Measurements from ENCODE around the gene ZDHHC7.

Gene ZDHHC7

GRCh38 chr16:84933774-84934631, 77.3 kb downstream of the ZDHHC7 start:
- DNase-seq, result no peak

GRCh38 chr16:84932681-84933080, 78.7 kb downstream of the ZDHHC7 start:
- DNase-seq, result no peak

DNA sequence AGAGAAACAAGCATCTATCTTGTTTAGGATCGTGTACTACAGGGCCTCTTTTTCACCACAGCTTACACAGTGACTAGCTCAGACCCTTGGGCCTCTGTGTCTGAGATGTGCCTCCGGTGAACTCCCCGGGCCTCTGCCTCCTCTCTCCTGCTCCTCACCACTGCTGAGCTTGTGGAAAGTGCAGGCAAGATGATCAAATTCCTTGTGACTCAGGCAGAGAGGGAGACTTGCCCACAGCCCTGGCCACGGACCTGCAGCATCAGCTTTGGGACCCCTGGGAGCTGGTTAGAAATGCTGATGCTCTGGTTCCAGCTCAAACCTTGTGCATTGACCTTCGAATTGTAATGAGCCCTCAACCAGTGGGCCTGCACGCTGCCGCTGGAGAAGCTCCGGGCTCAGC, 79.8 kb downstream of the ZDHHC7 start:
- DNase-seq, result no peak

DNA sequence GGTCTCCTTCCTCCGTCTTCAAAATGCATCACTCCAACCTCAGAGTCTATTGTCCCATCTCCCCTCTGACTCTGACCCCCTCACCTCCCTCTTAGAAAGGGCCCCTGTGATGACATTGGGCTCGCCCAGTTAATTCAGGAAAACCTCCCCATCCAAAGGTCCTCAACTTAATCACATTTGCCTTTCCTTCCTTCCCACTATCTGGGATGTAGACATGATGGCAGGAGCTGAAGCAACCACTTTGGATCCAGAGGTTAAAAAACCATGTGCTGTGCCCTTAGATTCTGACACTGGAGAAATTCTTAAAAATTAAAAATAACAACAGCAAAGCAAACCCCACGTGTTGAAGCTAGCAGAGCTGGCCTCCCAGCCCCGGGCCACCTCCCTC, 80.2 kb downstream of the ZDHHC7 start:
- no peak for DNase-seq

DNA sequence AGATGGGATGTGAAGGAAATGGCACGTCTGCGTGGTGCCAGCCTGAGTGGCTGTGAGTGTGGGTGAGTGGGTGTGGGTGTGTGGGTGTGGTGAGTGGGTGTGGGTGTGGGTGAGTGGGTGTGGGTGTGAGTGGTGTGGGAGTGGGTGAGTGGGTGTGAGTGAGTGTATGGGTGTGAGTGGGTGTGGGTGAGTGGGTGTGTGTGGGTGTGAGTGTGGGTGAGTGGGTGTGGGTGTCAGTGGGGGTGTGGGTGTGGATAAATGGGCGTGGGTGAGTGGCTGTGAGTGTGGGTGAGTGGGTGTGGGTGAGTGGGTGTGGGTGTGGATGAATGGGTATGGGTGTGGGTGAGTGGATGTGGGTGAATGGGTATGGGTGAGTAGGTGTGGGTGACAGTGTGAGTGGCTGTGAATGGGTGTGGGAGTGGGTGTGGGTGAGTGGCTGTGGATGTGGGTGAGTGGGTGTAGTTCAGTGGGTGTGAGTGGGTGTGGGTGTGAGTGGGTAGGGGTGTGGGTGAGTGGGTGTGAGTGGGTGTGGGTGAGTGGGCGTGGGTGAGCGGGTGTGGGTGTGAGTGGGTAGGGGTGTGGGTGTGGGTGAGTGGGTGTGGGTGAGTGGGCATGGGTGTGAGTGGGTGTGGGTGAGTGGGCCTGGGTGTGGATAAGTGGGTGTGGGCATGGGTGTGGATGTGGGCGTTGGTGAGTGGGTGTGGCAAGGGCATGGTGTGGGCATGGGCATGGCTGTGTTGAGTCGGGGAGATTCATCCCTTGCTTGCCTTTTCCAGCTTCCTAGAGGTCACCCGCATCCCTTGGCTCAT, 80.8 kb downstream of the ZDHHC7 start:
- DNase-seq, result peak in 1 of 2 donors; percentile 4

DNA sequence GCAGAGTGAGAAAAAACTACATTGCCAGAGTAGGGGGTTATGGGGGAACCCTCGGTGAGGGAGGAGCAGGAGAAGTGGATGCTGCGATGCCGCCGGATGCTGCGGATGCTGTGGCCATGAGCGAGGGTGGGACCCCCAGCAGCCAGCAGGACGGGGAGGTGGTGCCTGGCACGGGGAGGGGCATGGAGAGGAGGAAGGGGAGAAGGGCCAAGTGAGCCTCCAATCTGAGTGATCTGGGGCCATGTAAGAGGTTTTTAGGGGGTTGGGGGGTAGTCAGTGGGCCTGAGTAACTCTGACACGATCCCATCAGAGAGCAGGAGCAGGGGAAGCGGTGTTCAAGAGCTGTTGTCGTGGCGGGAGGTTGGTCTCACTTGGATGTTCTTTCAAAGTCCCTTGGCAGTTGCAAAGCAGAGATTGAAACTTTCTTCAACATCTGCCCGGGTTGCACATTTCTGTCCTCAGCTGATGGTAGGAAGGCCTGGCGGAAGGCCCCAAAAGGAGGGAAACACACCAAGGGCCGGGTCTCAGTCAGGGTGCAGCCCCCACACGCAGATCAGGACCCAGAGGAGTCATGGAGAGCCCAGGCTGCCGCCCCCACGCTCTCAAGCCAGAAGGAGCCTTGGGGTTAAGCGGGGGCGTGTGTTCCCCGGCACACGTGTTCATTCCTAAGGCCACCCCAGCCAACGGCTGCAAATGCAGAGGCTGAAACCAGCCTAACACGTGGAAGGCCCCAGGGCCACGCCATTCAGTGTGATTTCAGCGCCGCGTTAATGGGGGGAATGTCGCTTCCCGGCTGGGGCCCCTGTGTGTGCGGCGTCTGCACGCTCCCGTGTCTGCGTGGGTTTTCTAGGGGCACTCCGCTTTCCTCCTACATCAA, 81.7 kb downstream of the ZDHHC7 start:
- DNase-seq, result no peak

DNA sequence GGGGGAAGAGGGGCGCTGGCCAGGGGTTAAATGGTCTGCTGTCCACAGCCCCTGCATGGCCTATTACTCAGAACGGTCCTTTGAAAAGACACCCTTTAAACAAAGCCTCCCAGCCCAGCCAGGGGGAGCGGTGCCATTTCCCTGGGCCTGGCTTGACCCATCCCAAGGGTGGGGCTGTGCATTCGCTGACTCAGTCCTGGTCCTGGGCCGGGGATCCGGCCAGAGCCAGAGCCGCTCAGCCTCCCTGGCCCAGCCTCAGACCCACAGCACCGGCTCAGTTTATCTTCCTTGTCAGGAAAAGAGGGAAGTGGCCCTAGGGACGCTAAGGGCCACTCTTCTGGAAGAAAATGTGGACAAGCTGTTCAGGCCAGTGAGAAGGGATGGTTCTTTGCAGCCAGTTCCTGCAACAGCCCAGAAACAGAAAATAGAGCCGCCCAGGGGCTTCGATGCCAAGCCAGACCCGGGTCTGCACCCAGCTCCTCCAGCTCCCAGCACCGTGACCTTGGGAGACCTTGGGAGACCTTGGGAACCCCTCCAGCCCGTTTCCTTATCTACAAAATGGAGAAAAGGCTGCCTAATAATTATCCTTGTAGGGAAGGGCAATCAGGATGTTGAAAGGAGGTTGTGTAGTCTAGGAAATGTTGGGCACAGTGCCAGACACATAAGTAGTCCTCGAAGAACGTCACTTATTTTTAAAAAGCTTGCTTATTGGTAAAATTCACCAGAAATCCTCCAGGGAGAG, 82.5 kb downstream of the ZDHHC7 start:
- no peak for DNase-seq

DNA sequence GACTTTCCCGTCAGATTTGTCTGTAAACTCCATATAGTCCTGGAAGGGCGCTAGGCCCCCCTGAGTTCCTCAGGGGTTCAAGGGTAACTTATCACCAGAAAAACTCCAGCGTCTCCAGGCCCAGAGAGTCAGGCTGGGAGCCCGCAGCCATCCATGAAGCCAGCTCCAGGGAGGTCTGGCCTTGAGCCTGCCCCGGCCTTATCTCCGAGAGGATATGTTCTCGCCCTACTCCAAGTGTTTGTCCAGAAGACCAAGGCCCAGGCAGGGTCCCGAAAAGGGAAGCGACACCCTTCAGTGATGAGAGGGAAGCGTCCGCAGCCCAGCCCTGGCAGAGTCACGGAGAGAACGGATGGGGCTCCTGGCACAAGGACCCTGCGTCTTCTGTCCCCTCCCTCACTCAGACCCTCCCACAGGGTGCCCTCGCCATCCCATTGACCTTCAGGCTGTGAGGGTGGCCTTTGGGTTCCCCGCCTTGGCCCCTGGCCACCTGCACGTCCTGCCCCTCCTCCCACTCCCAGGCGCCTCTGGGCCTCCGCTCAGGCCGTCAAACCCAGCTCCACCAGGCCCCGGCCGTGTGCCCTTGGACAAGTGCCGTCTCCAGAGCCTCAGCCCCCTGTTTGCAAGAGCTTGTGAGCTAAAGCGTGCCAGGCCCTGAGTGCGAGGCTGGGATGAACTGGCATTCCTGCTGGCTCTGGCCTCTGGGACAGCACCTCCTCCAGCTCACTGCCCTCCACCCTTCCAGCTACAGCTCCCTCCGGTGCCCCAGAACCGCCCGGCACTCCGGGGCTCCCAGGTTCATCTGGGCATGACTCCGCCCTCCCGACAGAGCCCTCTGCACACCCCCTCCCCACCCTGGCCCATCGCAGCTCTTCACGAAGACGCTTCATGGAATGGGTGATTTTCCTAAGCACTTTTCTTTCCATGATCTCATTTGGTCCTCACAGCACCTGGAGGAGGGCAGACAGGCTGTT, 83.4 kb downstream of the ZDHHC7 start:
- no peak for DNase-seq

DNA sequence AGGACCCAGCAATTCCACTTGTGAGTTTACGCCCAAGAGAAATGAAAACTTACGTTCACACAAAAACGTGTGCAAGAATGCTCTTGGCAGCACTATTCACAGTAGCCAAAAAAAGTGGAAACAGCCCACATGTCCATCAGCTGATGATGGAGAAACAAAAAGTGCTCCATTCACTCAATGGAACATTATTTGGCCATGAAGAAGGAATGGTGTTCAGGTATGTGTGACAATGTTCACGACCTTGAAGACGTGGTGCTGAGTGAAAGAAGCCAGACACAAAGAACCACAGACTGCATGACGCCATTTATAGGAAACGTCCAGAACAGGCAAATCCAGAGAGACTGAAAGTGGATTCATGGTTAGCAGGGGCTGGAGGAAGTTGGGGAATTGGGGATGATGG, 84.9 kb downstream of the ZDHHC7 start:
- DNase-seq, result no peak

GRCh38 chr16:84925773-84926372, 85.5 kb downstream of the ZDHHC7 start:
- no peak for DNase-seq

GRCh38 chr16:84925092-84925772, 86.1 kb downstream of the ZDHHC7 start:
- DNase-seq, result peak; percentile 52 to 53

- DNase-seq, result no peak
Observed at GRCh38 chr16:84924331-84925091, 86.8 kb downstream of the ZDHHC7 start.
